Measurements from ENCODE around the gene POP4. TPM values are rescaled to one million over a fixed set of nuclear protein-coding genes. Genes with fewer than 3 reads are reported as not detected.

POP4 gene
- total and polyA plus RNA-seq, 2 of the 4 experiments (the other 2 are of a cell fraction) = 65.1 to 87.2 TPM

GRCh38 chr19:29586401-29586800, 19.7 kb upstream of the POP4 start:
- in situ Hi-C loops (cut with MboI; ENCODE audit: low sequenced_read_pairs) = no loop called here
- Histone ChIP-seq H3K4me1 (ENCODE audit: control insufficient read depth, insufficient read depth, low read length) (no peaks in the 10 kb centered on the region), H3K9me3 (ENCODE audit: control insufficient read depth, insufficient read depth, low read length) (no peaks in the 10 kb centered on the region), H2BK20ac (ENCODE audit: low read depth, low read length) (no peak overlapping the region), H3K4me2 (ENCODE audit: low read depth, low read length) (no peak overlapping the region), H3K18ac (ENCODE audit: low read depth, low read length) (no peak overlapping the region), H3K79me1 (ENCODE audit: low read depth in 1 of 2, low read length in 2 of 2) (no peaks in the 10 kb centered on the region), H3K56ac (ENCODE audit: extremely low read depth, insufficient read depth, low read length) (no peak overlapping the region), H3K23ac (ENCODE audit: low read depth, low read length) (no peak overlapping the region), H3K27me3 (ENCODE audit: control insufficient read depth, insufficient read depth, low read length) (peaks cover 2% of the 10 kb centered on the region), H3K14ac (replicated peaks; ENCODE audit: low read depth, low read length) (no peak overlapping the region), H4K5ac (ENCODE audit: low read depth, low read length) (no peak overlapping the region), H2AK5ac (ENCODE audit: low read depth, low read length) (no peak overlapping the region), H2AFZ (replicated peaks; ENCODE audit: low read length, poor library complexity) (no peak overlapping the region), H4K91ac (ENCODE audit: insufficient read depth, low read depth, low read length) (no peak overlapping the region), H3K4me3 (ENCODE audit: insufficient read depth, low read depth, low read length) (no peak overlapping the region), H2BK15ac (ENCODE audit: low read depth, low read length) (no peak overlapping the region), H2BK5ac (ENCODE audit: low read depth, low read length, poor library complexity, severe bottlenecking) (no peak overlapping the region), H2BK120ac (ENCODE audit: low read depth, low read length) (no peak overlapping the region), H3K4ac (ENCODE audit: low read depth, low read length) (no peak overlapping the region), H3K9ac (ENCODE audit: low read depth, low read length) (no peak overlapping the region), H3K27ac (ENCODE audit: insufficient read depth, low read length) (no peak overlapping the region), H2AK9ac (replicated peaks; ENCODE audit: low read depth, low read length, poor library complexity) (no peak overlapping the region), H4K8ac (ENCODE audit: low read depth in 2 of 2, low read length in 2 of 2) (no peak overlapping the region), H3K36me3 (ENCODE audit: control insufficient read depth, insufficient read depth, low read length) (no peaks in the 10 kb centered on the region), H3K9me1 (ENCODE audit: insufficient read depth, low read length) (no peaks in the 10 kb centered on the region), H4K20me1 (ENCODE audit: insufficient read depth, low read length) (no peaks in the 10 kb centered on the region)
- POLR2A ChIA-PET (ENCODE audit: unreplicated experiment) = no interaction called here
- WGBS, 2 experiments (ENCODE audit: extremely low coverage in 2 of 2, insufficient read length in 1 of 2) = 50% methylated on average over 1 of the region's 2 CpGs; no CpG with 5 or more reads in 1 of the 2 experiments
- CTCF ChIA-PET = no interaction called here
- TF ChIP-seq ELK1 (IDR thresholded peaks at IDR 0.05; ENCODE audit: borderline replicate concordance, low read depth, low read length) = no peak
- TF ChIP-seq SMC3 (IDR thresholded peaks at IDR 0.05; ENCODE audit: low read depth, low read length) = no peak
- no peak for TF ChIP-seq MAZ (IDR thresholded peaks at IDR 0.05; ENCODE audit: borderline replicate concordance, low read depth, low read length)
- TF ChIP-seq POLR2A (IDR thresholded peaks at IDR 0.05; ENCODE audit: low read depth, low read length) = no peak
- no peak for TF ChIP-seq RFX5 (IDR thresholded peaks at IDR 0.05; ENCODE audit: low read depth, low read length)
- no peak for TF ChIP-seq FOS (IDR thresholded peaks at IDR 0.05; ENCODE audit: low read depth, low read length)
- no peak for TF ChIP-seq RAD21 (IDR thresholded peaks at IDR 0.05; ENCODE audit: low read length)
- TF ChIP-seq NFE2L2 (IDR thresholded peaks at IDR 0.05; ENCODE audit: low read depth, low read length) = no peak
- no peak for TF ChIP-seq MXI1 (IDR thresholded peaks at IDR 0.05; ENCODE audit: borderline replicate concordance, low read depth, low read length)
- TF ChIP-seq MAFK (IDR thresholded peaks at IDR 0.05; ENCODE audit: low read depth, low read length) = no peak
- TF ChIP-seq USF2 (IDR thresholded peaks at IDR 0.05; ENCODE audit: low read depth, low read length) = no peak
- TF ChIP-seq RCOR1 (IDR thresholded peaks at IDR 0.05; ENCODE audit: insufficient replicate concordance, low read length) = no peak
- no peak for TF ChIP-seq CEBPB (IDR thresholded peaks at IDR 0.05; ENCODE audit: low read depth, low read length)
- TF ChIP-seq CHD1 (IDR thresholded peaks at IDR 0.05; ENCODE audit: low read depth, low read length) = no peak
- no peak for TF ChIP-seq CTCF (conservative IDR thresholded peaks at IDR 0.05; ENCODE audit: low read depth, low read length)
- no peak for TF ChIP-seq BHLHE40 (IDR thresholded peaks at IDR 0.05; ENCODE audit: low read depth, low read length)
- no TSS peak for BruUV-seq (replicated peaks)
- dilution Hi-C loops (cut with HindIII; ENCODE audit: low sequenced_read_pairs, unreplicated experiment) = no loop called here
- ATAC-seq (ENCODE audit: low read depth) (no peak), DNase-seq (no peak)
- intact Hi-C loops (cut with micrococcal nuclease) = no loop called here
